ENCODE results near the gene BPGM.

GRCh38 chr7:134636008-134636449 lies 10.6 kb upstream of the BPGM start:
- TF ChIP-seq, protein P1, sequence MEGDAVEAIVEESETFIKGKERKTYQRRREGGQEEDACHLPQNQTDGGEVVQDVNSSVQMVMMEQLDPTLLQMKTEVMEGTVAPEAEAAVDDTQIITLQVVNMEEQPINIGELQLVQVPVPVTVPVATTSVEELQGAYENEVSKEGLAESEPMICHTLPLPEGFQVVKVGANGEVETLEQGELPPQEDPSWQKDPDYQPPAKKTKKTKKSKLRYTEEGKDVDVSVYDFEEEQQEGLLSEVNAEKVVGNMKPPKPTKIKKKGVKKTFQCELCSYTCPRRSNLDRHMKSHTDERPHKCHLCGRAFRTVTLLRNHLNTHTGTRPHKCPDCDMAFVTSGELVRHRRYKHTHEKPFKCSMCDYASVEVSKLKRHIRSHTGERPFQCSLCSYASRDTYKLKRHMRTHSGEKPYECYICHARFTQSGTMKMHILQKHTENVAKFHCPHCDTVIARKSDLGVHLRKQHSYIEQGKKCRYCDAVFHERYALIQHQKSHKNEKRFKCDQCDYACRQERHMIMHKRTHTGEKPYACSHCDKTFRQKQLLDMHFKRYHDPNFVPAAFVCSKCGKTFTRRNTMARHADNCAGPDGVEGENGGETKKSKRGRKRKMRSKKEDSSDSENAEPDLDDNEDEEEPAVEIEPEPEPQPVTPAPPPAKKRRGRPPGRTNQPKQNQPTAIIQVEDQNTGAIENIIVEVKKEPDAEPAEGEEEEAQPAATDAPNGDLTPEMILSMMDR (IDR thresholded peaks at IDR 0.05), result no peak
- TF ChIP-seq POLR2A (IDR thresholded peaks at IDR 0.05), result no peak

All from heart left ventricle (tissue), 13 donors.